Fibroblast of lung (primary cell): ENCODE measurements around the gene METRNL.

Experiments used
- EZH2 ChIP-seq: IDR thresholded peaks from 2 replicates; pipeline ENCODE4 v1.5.1; 2012; ENCODE audit warnings: low read length, control low read depth, mild to moderate bottlenecking; ENCODE audit errors: missing control alignments
- TF ChIP-seq, protein P1 (sequence below), 2 donors: IDR thresholded peaks in 1 of 2; conservative IDR thresholded peaks in 1 of 2; 1 replicate in 1 of 2; 2 replicates in 1 of 2; pipeline ENCODE4 v1.5.1; 2011 to 2012; ENCODE audit warnings: low read length in 2 of 2, control low read depth in 1 of 2, inconsistent platforms in 1 of 2, low read depth in 1 of 2, mild to moderate bottlenecking in 1 of 2

DNA sequence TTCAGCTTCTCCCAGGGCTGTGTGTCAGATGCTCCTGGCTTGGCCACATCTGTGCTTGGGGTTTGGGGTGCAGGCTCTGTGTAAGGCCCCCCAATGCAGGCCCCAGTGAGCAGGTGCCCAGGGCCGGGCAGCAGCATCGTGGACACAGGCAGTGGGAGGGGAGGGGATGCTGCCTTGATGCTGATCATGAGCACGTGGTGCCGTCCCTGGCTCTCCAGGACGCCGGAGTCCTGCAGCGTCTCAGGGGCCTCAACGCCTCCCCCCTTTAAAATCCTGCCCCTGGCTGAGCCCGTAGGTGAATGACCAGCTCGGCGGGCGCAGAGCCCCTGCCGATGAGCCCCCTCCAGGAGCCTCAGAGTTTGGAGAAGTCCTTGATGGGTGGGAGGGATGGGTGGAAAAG is 9.0 kb downstream of the METRNL start:
- TF ChIP-seq, protein P1, sequence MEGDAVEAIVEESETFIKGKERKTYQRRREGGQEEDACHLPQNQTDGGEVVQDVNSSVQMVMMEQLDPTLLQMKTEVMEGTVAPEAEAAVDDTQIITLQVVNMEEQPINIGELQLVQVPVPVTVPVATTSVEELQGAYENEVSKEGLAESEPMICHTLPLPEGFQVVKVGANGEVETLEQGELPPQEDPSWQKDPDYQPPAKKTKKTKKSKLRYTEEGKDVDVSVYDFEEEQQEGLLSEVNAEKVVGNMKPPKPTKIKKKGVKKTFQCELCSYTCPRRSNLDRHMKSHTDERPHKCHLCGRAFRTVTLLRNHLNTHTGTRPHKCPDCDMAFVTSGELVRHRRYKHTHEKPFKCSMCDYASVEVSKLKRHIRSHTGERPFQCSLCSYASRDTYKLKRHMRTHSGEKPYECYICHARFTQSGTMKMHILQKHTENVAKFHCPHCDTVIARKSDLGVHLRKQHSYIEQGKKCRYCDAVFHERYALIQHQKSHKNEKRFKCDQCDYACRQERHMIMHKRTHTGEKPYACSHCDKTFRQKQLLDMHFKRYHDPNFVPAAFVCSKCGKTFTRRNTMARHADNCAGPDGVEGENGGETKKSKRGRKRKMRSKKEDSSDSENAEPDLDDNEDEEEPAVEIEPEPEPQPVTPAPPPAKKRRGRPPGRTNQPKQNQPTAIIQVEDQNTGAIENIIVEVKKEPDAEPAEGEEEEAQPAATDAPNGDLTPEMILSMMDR (conservative IDR thresholded peaks at IDR 0.05 in 1 of 2, IDR thresholded peaks at IDR 0.05 in 1 of 2; ENCODE audit: low read depth in 1 of 2, low read length in 2 of 2) = no peak
- no peak for TF ChIP-seq EZH2
